ENCODE measurements around the gene CDC25B. TPM values are rescaled to one million over a fixed set of nuclear protein-coding genes. Genes with fewer than 3 reads are reported as not detected.

Gene CDC25B
- total RNA-seq, 2 donors from 2014 or later, result 8.7 to 25.6 TPM

- H3K36me3 ChIP-seq, result no peaks in the 10 kb centered on the region
- H3K4me3 ChIP-seq, result peak overlapping the region; percentile 53 to 54
- DNase-seq (ENCODE audit: low spot score), result no peak
- H3K4me1 ChIP-seq (replicated peaks), result no peaks in the 10 kb centered on the region
- no peaks in the 10 kb centered on the region for H3K9me3 ChIP-seq
- no peak for TF ChIP-seq POLR2A (IDR thresholded peaks at IDR 0.05)
- intact Hi-C loops (cut with DNase I), result loop anchor here (5.0 kb wide), 1 partner anchor 90 kb away; no protein-coding TSS in a partner anchor
- no peak overlapping the region for H3K27ac ChIP-seq
- 0% methylated on average over 21 of the region's 21 CpGs for WGBS
- H3K27me3 ChIP-seq (replicated peaks; ENCODE audit: insufficient read depth), result no peaks in the 10 kb centered on the region
Observed at GRCh38 chr20:3767110-3767426, 29.0 kb upstream of the CDC25B start.

- Histone ChIP-seq H3K27ac (peak within 1 kb of the TSS; percentile 81 to 88), H3K4me3 (peak within 1 kb of the TSS; percentile 53 to 54), H3K36me3 (no peaks in the 10 kb centered on the region), H3K27me3 (replicated peaks; ENCODE audit: insufficient read depth) (no peaks in the 10 kb centered on the region), H3K9me3 (no peaks in the 10 kb centered on the region), H3K4me1 (replicated peaks) (no peaks in the 10 kb centered on the region)
- WGBS, result under 1% methylated on average over 70 of the region's 80 CpGs
- DNase-seq (ENCODE audit: low spot score), result peak; percentile 97
- intact Hi-C loops (cut with DNase I), result loop anchor here (5.0 kb wide), 1 partner anchor 90 kb away; no protein-coding TSS in a partner anchor
- TF ChIP-seq, protein P1, sequence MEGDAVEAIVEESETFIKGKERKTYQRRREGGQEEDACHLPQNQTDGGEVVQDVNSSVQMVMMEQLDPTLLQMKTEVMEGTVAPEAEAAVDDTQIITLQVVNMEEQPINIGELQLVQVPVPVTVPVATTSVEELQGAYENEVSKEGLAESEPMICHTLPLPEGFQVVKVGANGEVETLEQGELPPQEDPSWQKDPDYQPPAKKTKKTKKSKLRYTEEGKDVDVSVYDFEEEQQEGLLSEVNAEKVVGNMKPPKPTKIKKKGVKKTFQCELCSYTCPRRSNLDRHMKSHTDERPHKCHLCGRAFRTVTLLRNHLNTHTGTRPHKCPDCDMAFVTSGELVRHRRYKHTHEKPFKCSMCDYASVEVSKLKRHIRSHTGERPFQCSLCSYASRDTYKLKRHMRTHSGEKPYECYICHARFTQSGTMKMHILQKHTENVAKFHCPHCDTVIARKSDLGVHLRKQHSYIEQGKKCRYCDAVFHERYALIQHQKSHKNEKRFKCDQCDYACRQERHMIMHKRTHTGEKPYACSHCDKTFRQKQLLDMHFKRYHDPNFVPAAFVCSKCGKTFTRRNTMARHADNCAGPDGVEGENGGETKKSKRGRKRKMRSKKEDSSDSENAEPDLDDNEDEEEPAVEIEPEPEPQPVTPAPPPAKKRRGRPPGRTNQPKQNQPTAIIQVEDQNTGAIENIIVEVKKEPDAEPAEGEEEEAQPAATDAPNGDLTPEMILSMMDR (IDR thresholded peaks at IDR 0.05), result peak in 1 of 4 experiments; percentile 22
- peak; percentile 74 for TF ChIP-seq POLR2A (IDR thresholded peaks at IDR 0.05)
- TF ChIP-seq POLR2AphosphoS5 (IDR thresholded peaks at IDR 0.05), result peak; percentile 97
Observed at GRCh38 chr20:3767427-3768341, 28.4 kb upstream of the CDC25B start, which contains the start of gene ADISSP. Gene ADISSP, minus strand, starts transcription at chr20:3767753. Its CDS starts 7,653 bp downstream, at chr20:3760100.

DNA sequence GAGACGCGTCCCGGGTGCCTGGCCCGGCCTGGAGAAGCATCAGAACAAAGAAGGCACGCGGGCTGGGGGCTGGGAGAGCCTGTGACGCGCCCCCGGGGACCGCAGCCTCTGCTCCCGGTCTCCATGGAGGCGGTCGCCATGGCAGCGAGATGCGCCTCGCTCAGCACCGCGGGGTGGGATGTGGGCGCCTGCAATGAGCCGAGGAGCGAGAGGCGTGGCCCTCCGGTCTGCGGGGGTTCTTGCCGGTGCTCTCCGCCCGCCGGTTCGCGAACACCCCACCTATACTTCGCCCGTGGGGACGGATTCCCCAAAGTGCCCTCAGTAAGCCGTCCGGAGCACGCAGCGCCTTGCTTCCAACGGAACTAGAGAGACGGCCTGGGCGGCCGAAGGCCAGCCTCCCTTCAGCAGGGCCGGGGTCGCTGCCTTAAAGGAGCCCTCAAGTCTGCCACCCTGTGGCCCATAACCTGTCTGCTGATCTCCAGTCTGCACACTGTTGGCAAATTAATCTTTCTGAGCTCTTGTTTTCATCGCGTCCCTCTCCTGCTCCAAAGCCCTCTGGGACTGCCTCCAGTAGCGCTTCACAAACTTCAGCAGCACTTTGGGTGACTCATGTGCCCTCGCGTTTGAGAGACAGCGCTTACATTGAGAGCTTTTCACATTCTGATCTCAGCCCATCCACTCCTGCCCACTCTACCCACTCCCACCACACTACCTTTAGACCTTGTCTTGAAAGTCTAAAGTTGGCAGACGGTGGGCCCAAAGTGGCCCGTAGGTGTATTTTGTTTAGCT lies 27.6 kb upstream of the CDC25B start:
- intact Hi-C loops (cut with DNase I), result loop anchor here (5.0 kb wide), 1 partner anchor 91 kb away; no protein-coding TSS in a partner anchor
- DNase-seq (ENCODE audit: low spot score), result peak; percentile 47
- Histone ChIP-seq H3K36me3 (no peaks in the 10 kb centered on the region), H3K4me3 (peak overlapping the region; percentile 53 to 54), H3K27ac (peak overlapping the region; percentile 81 to 88), H3K27me3 (replicated peaks; ENCODE audit: insufficient read depth) (no peaks in the 10 kb centered on the region), H3K4me1 (replicated peaks) (no peaks in the 10 kb centered on the region), H3K9me3 (no peaks in the 10 kb centered on the region)
- TF ChIP-seq POLR2AphosphoS5 (IDR thresholded peaks at IDR 0.05) (no peak), POLR2A (IDR thresholded peaks at IDR 0.05) (no peak)
- TF ChIP-seq, protein P1 (IDR thresholded peaks at IDR 0.05), result peak in 3 of 4 experiments; percentile 17 to 47 (median 44)
- 2% methylated on average over 47 of the region's 51 CpGs for WGBS

GRCh38 chr20:3771552-3772058 lies 24.5 kb upstream of the CDC25B start:
- Histone ChIP-seq H3K9me3 (no peaks in the 10 kb centered on the region), H3K4me1 (replicated peaks) (no peaks in the 10 kb centered on the region), H3K27ac (no peak overlapping the region), H3K4me3 (no peak overlapping the region), H3K36me3 (no peaks in the 10 kb centered on the region), H3K27me3 (replicated peaks; ENCODE audit: insufficient read depth) (no peaks in the 10 kb centered on the region)
- TF ChIP-seq POLR2AphosphoS5 (IDR thresholded peaks at IDR 0.05), result no peak
- 83% methylated on average over 7 of the region's 7 CpGs for whole genome bisulfite sequencing
- intact Hi-C loops (cut with DNase I), result no loop called here
- DNase-seq (ENCODE audit: low spot score), result no peak

DNA sequence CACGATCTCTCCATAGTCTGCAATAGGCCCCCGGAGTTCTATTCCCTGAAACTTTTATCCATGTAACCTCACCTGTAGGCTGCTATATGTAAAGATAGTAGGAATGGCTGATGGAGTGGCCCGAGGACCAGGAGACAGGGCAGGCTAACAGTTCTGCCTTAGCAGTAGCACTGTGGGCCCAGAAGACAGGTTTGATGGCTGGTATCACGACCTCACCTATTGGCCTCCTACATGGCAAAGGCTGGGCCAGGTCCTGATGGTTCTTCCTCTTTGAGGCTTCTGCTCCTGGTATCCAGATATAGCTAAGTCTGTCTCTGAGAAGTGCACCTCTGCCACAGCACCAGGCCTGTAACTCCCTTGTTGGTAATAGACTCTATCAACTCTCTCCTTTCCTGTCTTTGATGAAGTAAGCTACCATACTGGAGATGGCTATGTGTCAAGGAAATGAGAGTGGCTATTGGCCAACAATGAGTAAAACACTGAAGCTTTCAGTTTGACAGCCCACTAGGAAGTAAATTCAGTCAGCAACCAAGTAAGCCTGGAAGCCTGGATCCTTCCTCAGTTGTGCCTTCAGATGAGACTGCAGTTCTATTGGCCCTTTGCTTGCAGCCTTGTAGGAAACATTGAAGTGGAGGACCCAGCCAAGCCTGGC lies 20.5 kb upstream of the CDC25B start:
- intact Hi-C loops (cut with DNase I), result loop anchor here (5.0 kb wide), 1 partner anchor 58 kb away; no protein-coding TSS in a partner anchor
- H3K27me3 ChIP-seq (replicated peaks; ENCODE audit: insufficient read depth), result no peaks in the 10 kb centered on the region
- WGBS, result 91% methylated on average over 4 of the region's 4 CpGs
- H3K36me3 ChIP-seq, result no peaks in the 10 kb centered on the region
- DNase-seq (ENCODE audit: low spot score), result no peak
- TF ChIP-seq, protein P1 (IDR thresholded peaks at IDR 0.05), result no peak
- TF ChIP-seq POLR2A (IDR thresholded peaks at IDR 0.05) (no peak), POLR2AphosphoS5 (IDR thresholded peaks at IDR 0.05) (no peak)
- H3K9me3 ChIP-seq, result no peaks in the 10 kb centered on the region
- H3K4me1 ChIP-seq (replicated peaks), result no peaks in the 10 kb centered on the region
- H3K4me3 ChIP-seq, result no peak overlapping the region
- H3K27ac ChIP-seq, result no peak overlapping the region

Data from prostate gland (tissue), 2 donors.